ENCODE results near the gene RSKR. TPM values are rescaled to one million over a fixed set of nuclear protein-coding genes. Genes with fewer than 3 reads are reported as not detected.
"Not testable (repeated sequence)": the region's sequence is repeated elsewhere in the genome, so short reads cannot be mapped to it uniquely, and the experiment has no call there.

The RSKR gene, protein sequence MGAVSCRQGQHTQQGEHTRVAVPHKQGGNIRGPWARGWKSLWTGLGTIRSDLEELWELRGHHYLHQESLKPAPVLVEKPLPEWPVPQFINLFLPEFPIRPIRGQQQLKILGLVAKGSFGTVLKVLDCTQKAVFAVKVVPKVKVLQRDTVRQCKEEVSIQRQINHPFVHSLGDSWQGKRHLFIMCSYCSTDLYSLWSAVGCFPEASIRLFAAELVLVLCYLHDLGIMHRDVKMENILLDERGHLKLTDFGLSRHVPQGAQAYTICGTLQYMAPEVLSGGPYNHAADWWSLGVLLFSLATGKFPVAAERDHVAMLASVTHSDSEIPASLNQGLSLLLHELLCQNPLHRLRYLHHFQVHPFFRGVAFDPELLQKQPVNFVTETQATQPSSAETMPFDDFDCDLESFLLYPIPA
- 10 to 100 TPM in 1 of 4 donors, 1 to 10 TPM in 3; 4.2 to 13.1 (median 9.5) TPM for total RNA-seq

DNA sequence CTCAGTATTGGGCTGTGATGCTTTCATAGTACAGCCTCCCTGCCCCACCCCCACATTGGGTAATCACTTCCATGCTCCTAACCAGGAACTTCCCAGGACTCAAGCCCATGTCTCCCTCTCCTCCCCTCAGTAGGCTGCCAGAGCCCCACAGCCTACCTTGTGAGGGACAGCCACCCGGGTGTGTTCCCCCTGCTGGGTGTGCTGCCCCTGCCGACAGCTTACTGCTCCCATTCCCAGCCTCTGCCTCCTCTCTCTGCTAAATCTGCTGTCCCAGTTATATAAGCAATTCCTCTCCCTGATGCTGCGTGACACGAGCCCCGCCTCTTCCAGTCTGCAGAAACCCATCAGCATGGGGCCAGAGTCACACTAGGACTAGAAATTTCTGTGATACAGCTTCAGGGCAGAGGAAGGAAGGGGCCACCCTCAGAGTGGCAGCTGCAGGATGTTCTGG lies at the start of gene RSKR:
Gene RSKR (minus strand): TSS at position 255 of the 451 bp plus-strand sequence. CDS start 24 bp downstream, at position 231.
- no peak for DNase-seq
- Histone ChIP-seq H3K27me3 (no peaks in the 10 kb centered on the region), H3K4me3 (replicated peaks in 1 of 3) (no peak within 1 kb of the TSS), H3K27ac (peak within 1 kb of the TSS in 1 of 3 donors; percentile 15), H3K36me3 (peaks cover 47 to 50% of the 10 kb centered on the region in 2 donors), H3K4me1 (peaks cover 0 to 6% of the 10 kb centered on the region in 2 donors), H3K9me3 (no peaks in the 10 kb centered on the region)
- intact Hi-C loops (cut with DNase I), result loop anchor here (2.0 to 5.0 kb wide), 2 partner anchors 67 to 122 kb away; no protein-coding TSS in a partner anchor
- TF ChIP-seq, protein P1, sequence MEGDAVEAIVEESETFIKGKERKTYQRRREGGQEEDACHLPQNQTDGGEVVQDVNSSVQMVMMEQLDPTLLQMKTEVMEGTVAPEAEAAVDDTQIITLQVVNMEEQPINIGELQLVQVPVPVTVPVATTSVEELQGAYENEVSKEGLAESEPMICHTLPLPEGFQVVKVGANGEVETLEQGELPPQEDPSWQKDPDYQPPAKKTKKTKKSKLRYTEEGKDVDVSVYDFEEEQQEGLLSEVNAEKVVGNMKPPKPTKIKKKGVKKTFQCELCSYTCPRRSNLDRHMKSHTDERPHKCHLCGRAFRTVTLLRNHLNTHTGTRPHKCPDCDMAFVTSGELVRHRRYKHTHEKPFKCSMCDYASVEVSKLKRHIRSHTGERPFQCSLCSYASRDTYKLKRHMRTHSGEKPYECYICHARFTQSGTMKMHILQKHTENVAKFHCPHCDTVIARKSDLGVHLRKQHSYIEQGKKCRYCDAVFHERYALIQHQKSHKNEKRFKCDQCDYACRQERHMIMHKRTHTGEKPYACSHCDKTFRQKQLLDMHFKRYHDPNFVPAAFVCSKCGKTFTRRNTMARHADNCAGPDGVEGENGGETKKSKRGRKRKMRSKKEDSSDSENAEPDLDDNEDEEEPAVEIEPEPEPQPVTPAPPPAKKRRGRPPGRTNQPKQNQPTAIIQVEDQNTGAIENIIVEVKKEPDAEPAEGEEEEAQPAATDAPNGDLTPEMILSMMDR (IDR thresholded peaks at IDR 0.05), result no peak
- no peak for TF ChIP-seq POLR2A (IDR thresholded peaks at IDR 0.05)
- WGBS, 2 donors, result 87% methylated on average over 5 of the region's 5 CpGs

DNA sequence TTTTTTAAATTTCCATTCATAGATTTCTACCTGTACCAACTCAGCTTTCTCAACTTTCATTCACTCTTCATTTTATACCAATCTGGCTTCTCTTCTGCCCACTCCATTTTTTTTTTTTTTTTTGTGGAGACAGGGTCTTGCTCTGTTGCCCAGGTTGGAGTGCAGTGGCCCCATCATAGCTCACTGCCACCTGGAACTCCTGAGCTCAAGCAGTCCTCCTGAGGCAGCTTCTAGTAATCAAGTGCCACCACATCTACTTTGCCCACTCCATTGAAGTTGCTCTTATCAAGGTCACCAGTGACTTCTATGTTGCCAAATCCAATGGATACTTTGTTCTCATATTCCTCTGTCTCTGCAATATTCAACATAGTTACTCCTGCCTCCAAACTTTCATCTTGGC lies 49.7 kb upstream of the RSKR start:
- Histone ChIP-seq H3K4me1 (peaks cover 26 to 27% of the 10 kb centered on the region in 2 donors), H3K4me3 (replicated peaks in 1 of 3) (no peak overlapping the region), H3K27ac (no peak overlapping the region), H3K9me3 (no peaks in the 10 kb centered on the region), H3K36me3 (peaks cover 6 to 10% of the 10 kb centered on the region in 2 donors), H3K27me3 (no peaks in the 10 kb centered on the region)
- intact Hi-C loops (cut with DNase I), result no loop called here
- DNase-seq, result no peak
- no peak for TF ChIP-seq POLR2A (IDR thresholded peaks at IDR 0.05)
- TF ChIP-seq, protein P1 (IDR thresholded peaks at IDR 0.05), result no peak

- no peaks in the 10 kb centered on the region for H3K9me3 ChIP-seq
- no peaks in the 10 kb centered on the region for H3K27me3 ChIP-seq
- peaks cover 7 to 15% of the 10 kb centered on the region in 2 donors for H3K36me3 ChIP-seq
- no peak for DNase-seq
- intact Hi-C loops (cut with DNase I), result no loop called here
- WGBS, 2 donors, result 2% methylated on average over 10 of the region's 10 CpGs
- TF ChIP-seq, protein P1 (IDR thresholded peaks at IDR 0.05), result no peak
- TF ChIP-seq POLR2A (IDR thresholded peaks at IDR 0.05), result no peak
- H3K4me1 ChIP-seq, result peaks cover 26 to 27% of the 10 kb centered on the region in 2 donors
- H3K27ac ChIP-seq, result peak overlapping the region; percentile 82 to 98 (median 94)
- H3K4me3 ChIP-seq (replicated peaks in 1 of 3), result peak overlapping the region; percentile 68 to 95 (median 68)
Observed at GRCh38 chr17:28662527-28662829, 48.5 kb upstream of the RSKR start.

DNA sequence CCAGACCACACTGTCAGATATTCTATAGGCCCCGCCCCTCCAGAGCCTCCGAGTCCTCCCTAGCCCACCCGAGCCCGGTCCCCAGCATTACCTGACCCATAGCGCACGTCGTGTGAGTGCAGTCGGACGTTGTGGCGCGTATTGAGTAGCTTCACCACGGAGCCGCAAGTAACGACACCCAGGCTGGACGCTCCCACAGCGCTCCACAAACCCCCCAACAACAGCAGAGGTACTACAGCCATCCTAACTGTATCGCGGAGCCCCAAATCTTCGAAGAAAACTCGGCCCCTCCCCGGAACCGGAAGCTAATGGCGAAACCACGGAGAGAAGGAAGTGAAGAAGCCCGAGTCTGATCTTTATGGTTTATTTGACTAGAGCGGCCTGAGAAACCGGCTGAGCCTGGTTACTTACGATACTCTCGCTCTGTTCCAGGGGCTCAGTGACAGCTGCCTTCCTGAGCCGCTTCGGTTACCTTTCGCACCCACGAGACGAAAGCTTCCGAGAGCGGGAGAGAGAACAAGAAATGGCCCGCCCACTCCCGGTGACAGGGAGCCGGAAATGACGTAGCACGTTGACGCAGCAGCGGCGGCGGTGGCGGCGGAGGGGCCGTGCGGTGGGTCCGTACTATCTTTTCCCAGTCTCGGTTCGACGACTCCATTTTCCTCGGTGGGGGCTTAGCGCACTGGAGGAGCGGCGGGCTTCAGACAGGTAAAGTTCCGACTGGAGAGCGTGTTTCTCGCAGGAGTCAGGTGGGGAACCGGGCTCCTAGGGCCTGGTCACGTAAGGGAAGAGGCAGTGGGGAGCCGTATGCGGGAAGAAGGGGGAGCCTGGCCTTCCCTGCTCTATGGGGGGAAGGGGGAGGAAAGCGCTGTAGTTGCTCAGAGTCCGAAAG lies 47.9 kb upstream of the RSKR start, which contains the start of the genes SDF2 and SUPT6H:
Gene SDF2 (minus strand): TSS at position 272 of the 892 bp plus-strand sequence. CDS start 30 bp downstream, at position 242.
Gene SUPT6H (plus strand): TSS at position 571 of the 892 bp plus-strand sequence. CDS start 11,197 bp downstream, outside the sequence.
- Histone ChIP-seq H3K36me3 (peaks cover 7 to 15% of the 10 kb centered on the region in 2 donors), H3K4me1 (peaks cover 26 to 27% of the 10 kb centered on the region in 2 donors), H3K9me3 (no peaks in the 10 kb centered on the region), H3K27ac (peak within 1 kb of the TSS; percentile 82 to 98 (median 94)), H3K27me3 (no peaks in the 10 kb centered on the region), H3K4me3 (replicated peaks in 1 of 3) (peak within 1 kb of the TSS; percentile 68 to 95 (median 68))
- intact Hi-C loops (cut with DNase I), result no loop called here
- WGBS, 2 donors, result 0 to 1% methylated on average over 22 to 60 of the region's 66 CpGs
- peak; percentile 90 for DNase-seq
- peak in 1 of 2 donors; percentile 86 for TF ChIP-seq POLR2A (IDR thresholded peaks at IDR 0.05)
- TF ChIP-seq, protein P1 (IDR thresholded peaks at IDR 0.05), result no peak

GRCh38 chr17:28659497-28659881 lies 45.5 kb upstream of the RSKR start:
- H3K36me3 ChIP-seq, result peaks cover 7 to 15% of the 10 kb centered on the region in 2 donors
- WGBS, 2 donors, result 98 to 100% methylated on average over 1 to 22 of the region's 23 CpGs
- H3K27ac ChIP-seq; H3K27me3 ChIP-seq; intact Hi-C loops (cut with DNase I); H3K9me3 ChIP-seq; H3K4me3 ChIP-seq (replicated peaks in 1 of 3); DNase-seq: not testable (repeated sequence)
- peaks cover 26 to 27% of the 10 kb centered on the region in 2 donors for H3K4me1 ChIP-seq

DNA sequence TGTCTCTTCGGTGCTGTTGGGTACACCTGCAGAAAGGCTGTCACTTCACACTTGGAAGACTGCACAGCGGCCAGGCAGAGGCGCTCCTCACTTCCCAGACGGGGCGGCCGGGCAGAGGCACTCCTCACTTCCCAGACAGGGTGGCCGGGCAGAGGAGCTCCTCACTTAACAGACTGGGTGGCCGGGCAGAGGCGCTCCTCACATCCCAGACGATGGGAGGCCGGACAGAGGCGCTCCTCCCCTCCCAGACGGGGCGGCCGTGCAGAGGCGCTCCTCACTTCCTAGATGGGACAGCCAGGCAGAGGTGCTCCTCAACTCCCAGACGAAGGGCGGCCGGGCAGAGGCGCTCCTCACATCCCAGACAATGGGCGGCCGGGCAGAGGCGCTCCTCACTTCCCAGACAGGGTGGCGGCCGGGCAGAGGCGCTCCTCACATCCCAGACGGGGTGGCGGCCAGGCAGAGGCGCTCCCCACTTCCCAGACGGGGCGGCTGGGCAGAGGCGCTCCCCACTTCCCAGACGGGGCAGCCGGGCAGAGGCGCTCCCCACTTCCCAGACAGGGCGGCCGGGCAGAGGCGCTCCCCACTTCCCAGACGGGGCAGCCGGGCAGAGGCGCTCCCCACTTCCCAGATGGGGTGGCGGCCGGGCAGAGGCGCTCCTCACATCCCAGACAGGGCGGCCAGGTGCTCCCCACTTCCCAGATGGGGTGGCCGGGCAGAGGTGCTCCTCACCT lies 44.9 kb upstream of the RSKR start:
- Histone ChIP-seq H3K36me3 (peaks cover 7 to 15% of the 10 kb centered on the region in 2 donors), H3K4me1 (peaks cover 22 to 26% of the 10 kb centered on the region in 2 donors)
- H3K4me3 ChIP-seq (replicated peaks in 1 of 3); intact Hi-C loops (cut with DNase I); H3K9me3 ChIP-seq; H3K27me3 ChIP-seq; DNase-seq; H3K27ac ChIP-seq: not testable (repeated sequence)
- WGBS, 2 donors, result 98 to 99% methylated on average over 15 of the region's 46 CpGs

DNA sequence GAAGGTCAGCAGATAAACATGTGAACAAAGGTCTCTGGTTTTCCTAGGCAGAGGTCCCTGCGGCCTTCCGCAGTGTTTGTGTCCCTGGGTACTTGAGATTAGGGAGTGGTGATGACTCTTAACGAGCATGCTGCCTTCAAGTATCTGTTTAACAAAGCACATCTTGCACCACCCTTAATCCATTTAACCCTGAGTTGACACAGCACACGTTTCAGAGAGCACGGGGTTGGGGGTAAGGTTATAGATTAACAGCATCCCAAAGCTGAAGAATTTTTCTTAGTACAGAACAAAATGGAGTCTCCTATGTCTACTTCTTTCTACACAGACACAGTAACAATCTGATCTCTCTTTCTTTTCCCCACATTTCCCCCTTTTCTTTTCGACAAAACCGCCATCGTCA lies 44.4 kb upstream of the RSKR start:
- DNase-seq; H3K27ac ChIP-seq; H3K27me3 ChIP-seq; intact Hi-C loops (cut with DNase I); H3K4me3 ChIP-seq (replicated peaks in 1 of 3); H3K9me3 ChIP-seq: not testable (repeated sequence)
- H3K4me1 ChIP-seq, result peaks cover 16 to 23% of the 10 kb centered on the region in 2 donors
- H3K36me3 ChIP-seq, result peaks cover 7 to 17% of the 10 kb centered on the region in 2 donors
- WGBS, 2 donors, result 85% methylated on average over 8 of the region's 8 CpGs
